Skeletal muscle tissue (tissue), 4 donors: ENCODE data around the gene KAT7. TPM values are rescaled to one million over a fixed set of nuclear protein-coding genes. Genes with fewer than 3 reads are reported as not detected.

ENCODE experiments used
- H3K27ac ChIP-seq: one replicate; pipeline ENCODE4 v1.7.0; 2013; ENCODE audit warnings: mild to moderate bottlenecking, low read depth, low read length, inconsistent platforms
- H3K27me3 ChIP-seq, 3 donors: one replicate each; pipeline ENCODE4 v1.7.0; 2013; ENCODE audit warnings: low read length in 3 of 3; ENCODE audit not compliant: control insufficient read depth in 3 of 3, insufficient read depth in 3 of 3
- H3K36me3 ChIP-seq, 3 donors: one replicate each; pipeline ENCODE4 v1.7.0; 2013; ENCODE audit warnings: low read length in 3 of 3; ENCODE audit not compliant: control insufficient read depth in 3 of 3, insufficient read depth in 3 of 3
- H3K4me1 ChIP-seq, 3 donors: one replicate each; pipeline ENCODE4 v1.7.0; 2013; ENCODE audit warnings: low read length in 3 of 3, mild to moderate bottlenecking in 3 of 3; ENCODE audit not compliant: control insufficient read depth in 3 of 3, insufficient read depth in 3 of 3
- H3K4me3 ChIP-seq, 3 donors: one replicate each; pipeline ENCODE4 v1.7.0; 2013; ENCODE audit warnings: low read length in 3 of 3
- H3K9ac ChIP-seq, 3 donors: one replicate each; pipeline ENCODE4 v1.7.0; 2013; ENCODE audit warnings: low read length in 3 of 3, mild to moderate bottlenecking in 3 of 3, moderate library complexity in 2 of 3, low read depth in 1 of 3
- H3K9me3 ChIP-seq, 3 donors: one replicate each; pipeline ENCODE4 v1.7.0; 2013; ENCODE audit warnings: low read length in 3 of 3; ENCODE audit not compliant: control insufficient read depth in 3 of 3
- total RNA-seq: library from RNA; depleted of rRNA; stranded (reverse); fragments of >200 nt; gene quantifications from one replicate; pipeline ENCODE4 v1.2.3, GENCODE V29; 2014
- donor health status: Osteomylitis.

The KAT7 gene
- total RNA-seq, 1 donor from 2014 or later, result 23.5 TPM

- H3K4me1 ChIP-seq, result peaks cover 7 to 20% (median 8%) of the 10 kb centered on the region in 3 donors
- H3K9me3 ChIP-seq, result no peaks in the 10 kb centered on the region
- peaks cover 0 to 3% (median 0%) of the 10 kb centered on the region in 3 donors for H3K27me3 ChIP-seq
- H3K9ac ChIP-seq, result no peak overlapping the region
- no peak overlapping the region for H3K27ac ChIP-seq
- H3K4me3 ChIP-seq, result no peak overlapping the region
- H3K36me3 ChIP-seq, result no peaks in the 10 kb centered on the region
Measured at GRCh38 chr17:49760296-49760695, 28.2 kb upstream of the KAT7 start.

DNA sequence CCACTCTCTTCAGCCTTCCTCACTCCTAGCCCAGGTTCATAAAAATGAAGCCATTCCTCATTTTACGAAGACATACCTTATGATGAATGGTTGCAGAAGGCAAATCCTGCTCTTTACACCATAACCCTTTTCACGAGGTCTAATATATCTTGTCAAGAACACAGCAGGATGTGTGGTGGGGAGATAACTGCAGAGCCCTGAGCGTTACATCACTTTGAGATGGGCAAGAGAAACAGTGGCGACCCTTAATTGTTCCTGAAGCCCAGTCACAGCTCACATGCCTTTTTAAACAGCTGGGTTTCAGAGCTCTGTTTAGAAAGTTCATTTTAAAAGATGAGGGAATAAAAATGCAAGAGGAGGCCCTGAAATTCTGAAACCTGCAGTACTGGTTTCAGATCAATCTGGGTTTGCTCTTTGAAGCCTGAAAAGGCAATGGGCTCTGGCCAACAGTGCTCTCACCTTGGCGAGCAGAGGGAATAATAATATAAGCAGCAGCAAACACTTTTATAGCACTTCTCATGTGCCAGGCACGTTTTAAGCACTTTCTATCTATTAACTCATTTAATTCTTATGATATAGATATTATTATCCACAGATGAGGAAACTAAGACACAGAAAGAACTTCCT is 27.4 kb upstream of the KAT7 start:
- H3K9me3 ChIP-seq, result no peaks in the 10 kb centered on the region
- no peak overlapping the region for H3K27ac ChIP-seq
- peaks cover 0 to 3% (median 0%) of the 10 kb centered on the region in 3 donors for H3K27me3 ChIP-seq
- no peak overlapping the region for H3K4me3 ChIP-seq
- peaks cover 7 to 20% (median 8%) of the 10 kb centered on the region in 3 donors for H3K4me1 ChIP-seq
- H3K36me3 ChIP-seq, result no peaks in the 10 kb centered on the region
- no peak overlapping the region for H3K9ac ChIP-seq

GRCh38 chr17:49762151-49762941 is 26.1 kb upstream of the KAT7 start:
- Histone ChIP-seq H3K36me3 (no peaks in the 10 kb centered on the region), H3K27ac (no peak overlapping the region), H3K4me3 (peak overlapping the region in 2 of 3 donors; percentile 78 to 80), H3K27me3 (peaks cover 0 to 3% (median 0%) of the 10 kb centered on the region in 3 donors), H3K9me3 (no peaks in the 10 kb centered on the region), H3K9ac (peak overlapping the region in 1 of 3 donors; percentile 68), H3K4me1 (peaks cover 7 to 20% (median 8%) of the 10 kb centered on the region in 3 donors)

GRCh38 chr17:49763735-49764558 is 24.5 kb upstream of the KAT7 start, which contains the start of gene FAM117A:
TSS of gene FAM117A (minus strand) at chr17:49764131. CDS start at chr17:49764087, 44 bp downstream.
- peak within 1 kb of the TSS; percentile 0 to 68 (median 43) for H3K9ac ChIP-seq
- H3K36me3 ChIP-seq, result no peaks in the 10 kb centered on the region
- H3K27me3 ChIP-seq, result peaks cover 0 to 3% (median 0%) of the 10 kb centered on the region in 3 donors
- peak within 1 kb of the TSS; percentile 78 to 81 (median 80) for H3K4me3 ChIP-seq
- H3K9me3 ChIP-seq, result no peaks in the 10 kb centered on the region
- no peak within 1 kb of the TSS for H3K27ac ChIP-seq
- peaks cover 7 to 20% (median 8%) of the 10 kb centered on the region in 3 donors for H3K4me1 ChIP-seq

DNA sequence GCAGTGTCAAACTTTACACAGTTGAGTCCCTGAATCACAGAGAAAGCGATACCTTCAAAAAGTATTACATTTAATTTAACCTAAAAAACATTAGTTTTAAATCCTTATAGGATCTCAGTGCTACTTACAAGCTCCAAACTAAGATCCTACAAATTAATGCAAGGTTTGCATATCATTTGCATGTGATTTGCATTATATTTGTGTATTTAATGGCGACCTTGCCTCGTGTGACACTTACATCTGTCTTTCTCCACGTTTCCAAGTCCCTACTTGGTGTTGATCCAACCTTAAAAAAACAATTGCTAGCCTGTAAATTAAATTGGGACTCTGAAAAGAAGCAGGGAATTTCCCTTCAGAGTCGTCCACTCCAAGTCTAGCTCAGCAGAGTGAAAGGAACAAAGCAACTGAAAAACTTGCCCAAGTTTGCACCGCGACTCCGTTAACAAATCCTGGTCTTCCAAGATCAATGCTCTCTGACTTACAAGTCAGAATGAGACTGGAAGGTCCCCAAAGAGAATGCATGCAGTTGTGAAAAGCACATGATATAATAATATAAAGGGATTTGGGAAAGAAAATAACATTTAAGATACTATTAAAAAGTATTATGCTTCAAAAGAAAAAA is 23.8 kb upstream of the KAT7 start:
- H3K27me3 ChIP-seq, result peaks cover 0 to 3% (median 0%) of the 10 kb centered on the region in 3 donors
- H3K27ac ChIP-seq, result no peak overlapping the region
- peak overlapping the region; percentile 61 to 78 (median 68) for H3K4me3 ChIP-seq
- peaks cover 7 to 20% (median 8%) of the 10 kb centered on the region in 3 donors for H3K4me1 ChIP-seq
- H3K9ac ChIP-seq, result no peak overlapping the region
- H3K9me3 ChIP-seq, result no peaks in the 10 kb centered on the region
- H3K36me3 ChIP-seq, result no peaks in the 10 kb centered on the region

- Histone ChIP-seq H3K4me3 (no peak overlapping the region), H3K9ac (no peak overlapping the region), H3K9me3 (no peaks in the 10 kb centered on the region), H3K36me3 (no peaks in the 10 kb centered on the region), H3K4me1 (peaks cover 7 to 20% (median 8%) of the 10 kb centered on the region in 3 donors), H3K27ac (no peak overlapping the region), H3K27me3 (peaks cover 0 to 3% (median 0%) of the 10 kb centered on the region in 3 donors)
Measured at GRCh38 chr17:49766918-49767530, 21.5 kb upstream of the KAT7 start.

DNA sequence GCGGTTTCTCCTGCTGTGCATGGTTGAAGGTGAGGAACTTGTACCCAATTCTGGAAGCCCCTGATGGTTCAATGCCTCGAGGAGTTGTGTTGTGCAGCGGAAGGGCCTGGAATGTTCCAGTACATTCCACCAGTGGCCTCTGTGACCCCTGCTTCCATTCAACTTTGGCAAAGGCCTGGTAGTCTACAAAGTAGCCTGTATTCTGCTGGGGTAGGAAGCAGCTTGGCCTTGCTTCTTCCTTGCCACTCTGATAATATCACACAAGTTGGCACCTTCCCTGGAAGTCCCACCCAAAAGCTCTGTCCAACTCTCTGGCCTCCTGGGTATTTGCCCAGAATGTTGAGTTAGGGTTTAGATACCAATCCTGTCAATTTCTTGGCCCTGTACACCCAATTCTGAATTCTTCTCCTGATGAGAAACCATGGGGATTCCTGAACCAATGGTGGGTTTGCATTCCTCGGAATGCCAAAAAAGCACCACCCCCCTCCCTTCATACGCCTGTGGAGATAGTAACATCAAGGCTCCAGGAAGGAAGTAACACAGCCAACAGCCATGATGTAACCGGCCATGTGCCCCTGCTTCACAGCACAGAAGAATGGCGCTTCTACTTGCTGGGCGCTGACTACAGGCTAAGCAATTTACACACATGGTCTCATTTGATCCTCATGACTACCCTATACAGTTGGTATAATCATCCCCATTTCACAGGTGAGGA is 12.8 kb upstream of the KAT7 start:
- Histone ChIP-seq H3K4me1 (peaks cover 9 to 24% (median 16%) of the 10 kb centered on the region in 3 donors), H3K9ac (no peak overlapping the region), H3K27me3 (no peaks in the 10 kb centered on the region), H3K4me3 (no peak overlapping the region), H3K27ac (no peak overlapping the region), H3K36me3 (no peaks in the 10 kb centered on the region), H3K9me3 (no peaks in the 10 kb centered on the region)

GRCh38 chr17:49776551-49777300 is 11.8 kb upstream of the KAT7 start:
- Histone ChIP-seq H3K9me3 (no peaks in the 10 kb centered on the region), H3K27ac (no peak overlapping the region), H3K4me3 (no peak overlapping the region), H3K9ac (no peak overlapping the region), H3K36me3 (no peaks in the 10 kb centered on the region), H3K27me3 (no peaks in the 10 kb centered on the region), H3K4me1 (peaks cover 9 to 24% (median 16%) of the 10 kb centered on the region in 3 donors)
